Erythroblast (primary cell): Measurements from ENCODE around the gene CHTOP.

Experiments
- DNase-seq, 2 experiments: peaks; one replicate each; lab custom pipeline; 2025; lab: John Stamatoyannopoulos, UW
- GATA1 ChIP-seq: IDR thresholded peaks from 2 replicates; pipeline ENCODE4 v1.6.1; 2011; ENCODE audit warnings: low read depth, mild to moderate bottlenecking, control low read depth, low read length, moderate library complexity
- POLR2A ChIP-seq: IDR thresholded peaks from 2 replicates; pipeline ENCODE4 v1.6.1; 2011; ENCODE audit warnings: mild to moderate bottlenecking, low read length

CHTOP gene

GRCh38 chr1:153687346-153688125 is 53.7 kb downstream of the CHTOP start:
- no peak for TF ChIP-seq GATA1

DNA sequence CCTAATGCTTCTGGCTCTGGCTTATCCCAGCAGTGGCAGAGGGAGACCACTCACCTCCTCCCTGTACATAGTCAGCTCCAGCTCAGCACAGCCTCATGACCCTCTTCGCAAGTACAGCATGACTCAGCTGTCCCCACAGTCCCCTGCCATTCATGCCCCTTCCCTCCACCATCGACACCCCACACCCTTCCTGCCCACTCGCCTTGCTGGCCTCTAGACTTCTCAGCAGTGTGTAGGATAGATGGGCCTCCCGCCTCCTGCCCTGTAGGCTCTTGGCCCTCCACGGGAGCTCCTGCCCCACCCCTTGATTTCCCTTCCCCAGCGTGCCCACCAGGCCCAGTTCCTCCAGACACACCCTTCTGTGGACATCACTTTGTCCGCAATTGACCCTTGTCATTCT is 54.4 kb downstream of the CHTOP start:
- no peak for DNase-seq
- TF ChIP-seq POLR2A, result no peak
- no peak for TF ChIP-seq GATA1

More at GRCh38 chr1:153687346-153688125, 53.7 kb downstream of the CHTOP start:
- no peak for DNase-seq

DNA sequence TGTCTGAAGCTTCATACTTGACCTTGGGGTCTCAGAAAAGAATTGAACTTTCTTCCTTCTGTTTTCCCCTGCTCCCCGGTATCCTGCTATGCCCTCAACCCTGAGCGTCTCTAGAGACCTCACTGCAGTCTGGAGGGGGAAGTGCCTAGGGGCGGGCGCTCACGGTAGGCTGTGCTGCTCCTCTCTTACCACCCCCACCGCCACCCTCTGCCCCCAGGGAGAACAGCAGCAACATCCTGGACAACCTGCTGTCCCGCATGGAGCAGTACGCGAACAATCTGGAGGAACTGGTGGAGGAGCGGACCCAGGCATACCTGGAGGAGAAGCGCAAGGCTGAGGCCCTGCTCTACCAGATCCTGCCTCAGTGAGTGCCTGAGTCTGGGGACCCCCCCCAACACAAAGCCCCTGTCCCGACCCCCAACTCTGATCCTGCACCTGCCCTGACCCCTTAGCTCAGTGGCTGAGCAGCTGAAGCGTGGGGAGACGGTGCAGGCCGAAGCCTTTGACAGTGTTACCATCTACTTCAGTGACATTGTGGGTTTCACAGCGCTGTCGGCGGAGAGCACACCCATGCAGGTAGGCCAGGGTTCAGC is 55.0 kb downstream of the CHTOP start:
- TF ChIP-seq POLR2A (no peak), GATA1 (no peak)
- DNase-seq, result no peak

- TF ChIP-seq GATA1 (no peak), POLR2A (no peak)
- DNase-seq, result no peak
These were observed 59.6 kb downstream of the CHTOP start for GRCh38 chr1:153693466-153693865.
